Measurements from ENCODE around the gene HTRA2.

Gene HTRA2

DNA sequence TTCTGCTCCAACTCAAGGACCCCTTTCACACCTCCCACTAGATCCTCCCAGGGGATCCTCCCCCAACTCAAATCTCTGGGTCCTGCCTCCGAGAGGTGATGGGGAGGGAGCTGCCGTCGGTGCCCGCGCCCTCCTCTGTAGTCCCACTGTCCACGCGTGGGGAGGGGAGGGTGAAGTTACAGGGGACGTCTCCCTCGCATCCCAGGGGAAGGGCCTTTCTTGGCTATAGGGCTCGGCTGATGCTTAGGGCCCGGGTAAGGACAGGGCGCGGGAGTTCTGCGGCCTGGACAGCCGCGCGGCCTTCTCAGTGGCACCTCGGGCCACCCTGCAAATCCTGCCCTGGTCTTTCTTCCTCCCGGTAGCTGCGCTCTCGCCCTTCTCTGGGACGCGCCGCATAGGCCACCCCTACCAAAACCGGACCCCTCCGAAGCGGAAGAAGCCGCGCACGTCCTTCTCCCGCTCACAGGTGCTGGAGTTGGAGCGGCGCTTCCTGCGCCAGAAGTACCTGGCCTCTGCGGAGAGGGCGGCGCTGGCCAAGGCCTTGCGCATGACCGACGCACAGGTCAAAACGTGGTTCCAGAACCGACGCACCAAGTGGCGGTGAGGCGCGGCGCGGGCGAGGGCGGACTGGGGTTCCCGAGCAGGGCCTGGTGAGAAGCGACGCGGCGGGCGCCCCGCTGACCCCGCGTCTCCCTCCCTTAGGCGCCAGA lies 14.3 kb upstream of the HTRA2 start:
- no peak overlapping the region for H3K27ac ChIP-seq
- TF ChIP-seq, protein P1, sequence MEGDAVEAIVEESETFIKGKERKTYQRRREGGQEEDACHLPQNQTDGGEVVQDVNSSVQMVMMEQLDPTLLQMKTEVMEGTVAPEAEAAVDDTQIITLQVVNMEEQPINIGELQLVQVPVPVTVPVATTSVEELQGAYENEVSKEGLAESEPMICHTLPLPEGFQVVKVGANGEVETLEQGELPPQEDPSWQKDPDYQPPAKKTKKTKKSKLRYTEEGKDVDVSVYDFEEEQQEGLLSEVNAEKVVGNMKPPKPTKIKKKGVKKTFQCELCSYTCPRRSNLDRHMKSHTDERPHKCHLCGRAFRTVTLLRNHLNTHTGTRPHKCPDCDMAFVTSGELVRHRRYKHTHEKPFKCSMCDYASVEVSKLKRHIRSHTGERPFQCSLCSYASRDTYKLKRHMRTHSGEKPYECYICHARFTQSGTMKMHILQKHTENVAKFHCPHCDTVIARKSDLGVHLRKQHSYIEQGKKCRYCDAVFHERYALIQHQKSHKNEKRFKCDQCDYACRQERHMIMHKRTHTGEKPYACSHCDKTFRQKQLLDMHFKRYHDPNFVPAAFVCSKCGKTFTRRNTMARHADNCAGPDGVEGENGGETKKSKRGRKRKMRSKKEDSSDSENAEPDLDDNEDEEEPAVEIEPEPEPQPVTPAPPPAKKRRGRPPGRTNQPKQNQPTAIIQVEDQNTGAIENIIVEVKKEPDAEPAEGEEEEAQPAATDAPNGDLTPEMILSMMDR (conservative IDR thresholded peaks at IDR 0.05): no peak

GRCh38 chr2:74515981-74516633 lies 13.6 kb upstream of the HTRA2 start:
- TF ChIP-seq, protein P1 (conservative IDR thresholded peaks at IDR 0.05): no peak
- H3K27ac ChIP-seq: no peak overlapping the region

DNA sequence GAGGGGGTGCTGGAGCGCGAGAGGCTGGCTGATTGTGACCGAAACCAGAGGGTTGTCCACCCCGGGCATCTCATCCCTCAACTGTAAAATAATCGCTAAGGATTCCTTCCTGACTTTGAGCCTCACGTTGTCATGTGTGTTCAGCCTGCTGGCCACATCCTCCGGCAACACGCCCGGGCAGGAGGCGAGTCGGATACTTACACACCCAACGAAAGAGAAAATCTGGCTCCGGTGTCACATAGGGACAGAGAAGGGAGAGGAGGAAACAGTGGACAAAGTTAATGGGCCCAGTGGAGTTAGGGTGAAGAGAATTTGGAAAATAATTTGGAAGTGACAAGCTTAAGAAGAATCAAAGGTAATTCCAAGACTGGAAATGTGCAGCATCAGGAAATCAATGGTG lies 13.1 kb upstream of the HTRA2 start:
- no peak overlapping the region for H3K27ac ChIP-seq
- TF ChIP-seq, protein P1 (conservative IDR thresholded peaks at IDR 0.05): no peak

- TF ChIP-seq, protein P1 (conservative IDR thresholded peaks at IDR 0.05): no peak
- H3K27ac ChIP-seq: no peak overlapping the region
These were observed 7.2 kb upstream of the HTRA2 start for GRCh38 chr2:74522516-74522915.

GRCh38 chr2:74524005-74524404 lies 5.7 kb upstream of the HTRA2 start:
- H3K27ac ChIP-seq: no peak overlapping the region
- TF ChIP-seq, protein P1 (conservative IDR thresholded peaks at IDR 0.05): no peak

DNA sequence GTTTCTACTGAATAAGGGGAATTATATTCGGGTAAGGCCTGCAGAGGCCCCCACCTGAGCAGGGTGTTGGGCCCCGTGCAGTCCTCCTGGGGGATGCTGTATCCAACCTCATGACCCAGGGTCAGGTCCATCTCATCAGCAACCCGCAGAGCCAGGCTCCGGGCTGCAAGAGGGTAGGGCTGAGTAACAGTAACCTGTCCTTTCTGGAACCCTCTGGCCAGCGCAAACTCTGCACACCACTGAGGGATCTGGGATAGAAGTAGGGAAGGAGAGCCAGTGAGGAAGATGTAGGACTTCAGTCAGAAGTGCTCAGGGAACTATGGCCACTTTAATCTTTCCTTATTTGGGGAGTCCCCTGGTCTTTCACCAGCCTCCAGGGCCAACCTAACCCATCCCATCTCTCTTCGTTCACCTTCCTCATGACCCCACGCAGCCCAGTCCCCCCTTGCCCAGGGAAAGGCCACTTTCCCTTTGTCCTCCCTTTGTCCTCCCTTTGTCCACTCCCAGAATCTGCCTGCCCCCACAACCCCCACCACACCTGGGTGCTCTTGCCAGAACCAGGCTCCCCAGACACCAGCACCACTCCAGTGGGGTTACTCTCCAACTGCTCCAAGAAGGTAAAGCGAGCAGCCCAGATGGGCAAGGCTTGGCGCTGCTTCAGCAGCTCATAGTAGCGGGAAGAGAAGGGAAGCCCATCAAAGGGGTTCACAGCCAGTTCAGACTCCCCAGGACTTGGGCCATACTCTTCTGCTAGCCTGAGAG lies 4.6 kb upstream of the HTRA2 start:
- TF ChIP-seq, protein P1 (conservative IDR thresholded peaks at IDR 0.05): no peak
- no peak overlapping the region for H3K27ac ChIP-seq
